H1 (cell line): Measurements from ENCODE around the gene GRIA1. TPM values are rescaled to one million over a fixed set of nuclear protein-coding genes. Genes with fewer than 3 reads are reported as not detected.

Source experiments
- CTCF ChIA-PET: fragments of 300-600 bp; sonication (Branson Sonifier 250); formaldehyde crosslinking; loops from one replicate; lab custom pipeline; 2021; ENCODE audit not compliant: partially characterized antibody; lab: Charles Lee
- POLR2A ChIA-PET: fragments of 300-600 bp; sonication (Branson Sonifier 250); formaldehyde crosslinking; loops from one replicate; lab custom pipeline; 2021; ENCODE audit warnings: inconsistent platforms; ENCODE audit not compliant: partially characterized antibody; lab: Charles Lee
- DNase-seq, 2 experiments: peaks; one replicate each; pipeline versions ENCODE4 v3.0.0 to v3.0.0-alpha.2; 2010 to 2022; ENCODE audit warnings: low spot score in 2 of 2, low read depth in 1 of 2, mixed read lengths in 1 of 2
- FAIRE-seq: peaks from 2 replicates; lab custom pipeline; 2011; peaks lifted over from hg19 to GRCh38; lab: Jason Lieb, UNC
- H2AFZ ChIP-seq: 2 replicates; pipeline ENCODE4 v1.8.1; 2012; ENCODE audit warnings: low read length, inconsistent platforms
- H2AK5ac ChIP-seq: 2 replicates; pipeline ENCODE4 v1.6.1; 2013; ENCODE audit warnings: low read depth, low read length
- H2BK120ac ChIP-seq: replicated peaks from 2 replicates; pipeline ENCODE3; 2013; ENCODE audit warnings: low read depth, low read length, inconsistent platforms
- H2BK12ac ChIP-seq: 2 replicates; pipeline ENCODE4 v1.6.1; 2013; ENCODE audit warnings: low read depth, low read length
- H2BK15ac ChIP-seq: 2 replicates; pipeline ENCODE4 v1.6.1; 2013; ENCODE audit warnings: low read length
- H2BK20ac ChIP-seq: 2 replicates; pipeline ENCODE4 v1.6.1; 2013; ENCODE audit warnings: low read length
- H2BK5ac ChIP-seq: 2 replicates; pipeline ENCODE4 v1.6.1; 2013; ENCODE audit warnings: low read depth, low read length
- H3K14ac ChIP-seq: 2 replicates; pipeline ENCODE4 v1.6.1; 2013; ENCODE audit warnings: inconsistent platforms; ENCODE audit not compliant: insufficient read length
- H3K18ac ChIP-seq: 2 replicates; pipeline ENCODE4 v1.6.1; 2013; ENCODE audit warnings: low read length; ENCODE audit errors: extremely low read depth
- H3K23ac ChIP-seq: 2 replicates; pipeline ENCODE4 v1.6.1; 2013; ENCODE audit warnings: inconsistent platforms; ENCODE audit not compliant: insufficient read length
- H3K23me2 ChIP-seq: 2 replicates; pipeline ENCODE4 v1.6.1; 2013; ENCODE audit warnings: low read depth, low read length
- H3K27ac ChIP-seq: 2 replicates; pipeline ENCODE4 v1.6.1; 2011; ENCODE audit warnings: low read depth, low read length, inconsistent platforms
- H3K27me3 ChIP-seq, 4 experiments: replicated peaks in 1 of 4; 1 replicate in 1 of 4; 2 replicates in 3 of 4; pipeline versions ENCODE4 v1.6.1 to v1.8.1; 2011 to 2013; ENCODE audit warnings: low read length in 3 of 4, mild to moderate bottlenecking in 3 of 4, inconsistent platforms in 2 of 4, mixed read lengths in 2 of 4, moderate library complexity in 1 of 4; ENCODE audit not compliant: control insufficient read depth in 3 of 4, insufficient read depth in 3 of 4; ENCODE audit errors: extremely low read depth in 1 of 4
- H3K36me3 ChIP-seq, 4 experiments: 2 replicates each; pipeline versions ENCODE4 v1.6.1 to v1.8.1; 2011 to 2013; ENCODE audit warnings: mild to moderate bottlenecking in 4 of 4, low read length in 3 of 4, moderate library complexity in 2 of 4, control low read depth in 1 of 4, inconsistent platforms in 1 of 4; ENCODE audit not compliant: insufficient read depth in 4 of 4, control insufficient read depth in 2 of 4
- H3K4ac ChIP-seq: replicated peaks from 2 replicates; pipeline ENCODE3; 2013; ENCODE audit warnings: low read length, low read depth, mixed read lengths, inconsistent platforms; ENCODE audit not compliant: insufficient read length
- H3K4me1 ChIP-seq, 4 experiments: replicated peaks in 1 of 4; 1 replicate in 1 of 4; 2 replicates in 3 of 4; pipeline versions ENCODE4 v1.6.1 to v1.8.1; 2011 to 2013; ENCODE audit warnings: low read length in 3 of 4, inconsistent platforms in 2 of 4, mixed read lengths in 1 of 4; ENCODE audit not compliant: insufficient read depth in 4 of 4, control insufficient read depth in 3 of 4
- H3K4me2 ChIP-seq, 2 experiments: 2 replicates each; pipeline versions ENCODE4 v1.6.1 to v1.8.1; 2011 to 2013; ENCODE audit warnings: low read depth in 2 of 2, low read length in 2 of 2, control low read depth in 1 of 2, inconsistent platforms in 1 of 2, mild to moderate bottlenecking in 1 of 2; ENCODE audit not compliant: insufficient read depth in 1 of 2
- H3K4me3 ChIP-seq, 4 experiments: fragments of 200-600, 300-600 bp in 1 of 4; sonication (generic), shearing (Covaris generic), sonication (Bioruptor Twin) in 1 of 4; 2 replicates each; pipeline versions ENCODE4 v1.5.1 to v1.8.1; 2011 to 2016; ENCODE audit warnings: low read length in 4 of 4, low read depth in 3 of 4, control low read depth in 2 of 4, inconsistent platforms in 2 of 4, mild to moderate bottlenecking in 2 of 4, mixed read lengths in 1 of 4, moderate library complexity in 1 of 4; ENCODE audit not compliant: insufficient read depth in 2 of 4; ENCODE audit errors: extremely low read depth in 1 of 4
- H3K56ac ChIP-seq: replicated peaks from 2 replicates; pipeline ENCODE3; 2013; ENCODE audit warnings: low read depth, mild to moderate bottlenecking, mixed read lengths, low read length, inconsistent platforms; ENCODE audit not compliant: insufficient read length
- H3K79me1 ChIP-seq: 2 replicates; pipeline ENCODE4 v1.6.1; 2013; ENCODE audit warnings: low read depth, low read length, control low read depth
- H3K79me2 ChIP-seq, 2 experiments: 2 replicates each; pipeline versions ENCODE4 v1.6.1 to v1.8.1; 2012 to 2013; ENCODE audit warnings: low read length in 2 of 2, mild to moderate bottlenecking in 2 of 2, inconsistent platforms in 1 of 2; ENCODE audit not compliant: insufficient read depth in 2 of 2, control insufficient read depth in 1 of 2
- H3K9ac ChIP-seq, 4 experiments: replicated peaks in 1 of 4; 1 replicate in 1 of 4; 2 replicates in 3 of 4; pipeline versions ENCODE4 v1.6.1 to v1.8.1; 2011 to 2013; ENCODE audit warnings: low read depth in 3 of 4, low read length in 3 of 4, control low read depth in 2 of 4, mild to moderate bottlenecking in 2 of 4, moderate library complexity in 2 of 4, inconsistent platforms in 1 of 4; ENCODE audit errors: extremely low read depth in 1 of 4
- H3K9me3 ChIP-seq, 2 experiments: 2 replicates each; pipeline versions ENCODE4 v1.6.1 to v1.8.1; 2012 to 2013; ENCODE audit warnings: mild to moderate bottlenecking in 2 of 2, moderate library complexity in 2 of 2, control low read depth in 1 of 2, inconsistent platforms in 1 of 2, low read depth in 1 of 2, low read length in 1 of 2, mixed read lengths in 1 of 2; ENCODE audit not compliant: insufficient read depth in 2 of 2
- H4K20me1 ChIP-seq, 2 experiments: replicated peaks in 1 of 2; 2 replicates each; pipeline versions ENCODE3 to v1.8.1; 2011 to 2013; ENCODE audit warnings: inconsistent platforms in 2 of 2, low read length in 2 of 2, mild to moderate bottlenecking in 1 of 2; ENCODE audit not compliant: insufficient read depth in 2 of 2, control insufficient read depth in 1 of 2
- H4K5ac ChIP-seq: 2 replicates; pipeline ENCODE4 v1.6.1; 2013; ENCODE audit warnings: low read length, low read depth, mixed read lengths, inconsistent platforms; ENCODE audit not compliant: insufficient read length
- H4K8ac ChIP-seq: 2 replicates; pipeline ENCODE4 v1.8.0; 2013; ENCODE audit warnings: mild to moderate bottlenecking, moderate library complexity, low read length, inconsistent platforms; ENCODE audit not compliant: insufficient read depth; ENCODE audit errors: extremely low read depth
- H4K91ac ChIP-seq: replicated peaks from 2 replicates; pipeline ENCODE3; 2013; ENCODE audit warnings: low read length, mixed read lengths, inconsistent platforms; ENCODE audit not compliant: insufficient read length
- ASH2L ChIP-seq: fragments of 200-600, 300-600 bp; sonication (generic); IDR thresholded peaks from one replicate; pipeline ENCODE4 v1.7.1; 2017; ENCODE audit warnings: low read length
- CTBP2 ChIP-seq: IDR thresholded peaks from 2 replicates; pipeline ENCODE4 v1.7.0; 2011; ENCODE audit warnings: borderline replicate concordance, mild to moderate bottlenecking, moderate library complexity, mixed read lengths, low read length; ENCODE audit not compliant: insufficient read depth, insufficient read length
- JUND ChIP-seq: IDR thresholded peaks from 2 replicates; pipeline ENCODE4 v1.6.1; 2011; ENCODE audit warnings: mild to moderate bottlenecking, improper control_type of control experiment, low read length
- SP2 ChIP-seq: IDR thresholded peaks from 2 replicates; pipeline ENCODE4 v1.6.1; 2012; ENCODE audit warnings: mild to moderate bottlenecking, low read length, inconsistent platforms
- TAF1 ChIP-seq: IDR thresholded peaks from 2 replicates; pipeline ENCODE4 v1.6.1; 2011; ENCODE audit warnings: mild to moderate bottlenecking, low read depth, low read length
- WGBS, 2 experiments: shearing (Covaris generic) in 1 of 2; methylation state at CpG; one replicate each; pipeline versions ENCODE4 v1.1.6 to v1.1.7; 2013 to 2015; ENCODE audit warnings: low lambda C conversion rate in 2 of 2, mixed read lengths in 2 of 2, inconsistent platforms in 1 of 2, low coverage in 1 of 2, missing lambda C conversion rate in 1 of 2; ENCODE audit not compliant: insufficient replicate concordance in 2 of 2, insufficient coverage in 1 of 2, insufficient read length in 1 of 2; ENCODE audit errors: extremely low coverage in 1 of 2, missing lambda C conversion rate in 1 of 2; 5-methylcytosine and 5-hydroxymethylcytosine counted together
- polyA plus RNA-seq, 7 experiments: library from polyadenylated mRNA; depleted of rRNA in 3 of 7; stranded (reverse) in 5 of 7; unstranded in 2 of 7; fragments of >200 nt in 5 of 7; fragments of 200-250 nt in 2 of 7; gene quantifications; 1 replicate in 5 of 7; 2 replicates in 1 of 7; 4 replicates in 1 of 7; pipeline versions ENCODE4 v1.2.1 to v1.2.3, GENCODE V29; 2011 to 2013; ENCODE audit warnings: missing spikeins in 2 of 7, mixed read lengths in 2 of 7
- total RNA-seq: library from RNA; stranded (reverse); fragmentation: NEBNext Ultra II Directional; extraction: Animal tissue kit (Norgen Biotek cat#: 25700); gene quantifications from 2 replicates; pipeline ENCODE4 v1.2.1, GENCODE V29; 2021

GRIA1 gene
- total and polyA plus RNA-seq, 2 of the 8 experiments (the other 6 are each of a cell fraction or from before 2014, with no cell fraction given), result 0.97 to 2.5 TPM

DNA sequence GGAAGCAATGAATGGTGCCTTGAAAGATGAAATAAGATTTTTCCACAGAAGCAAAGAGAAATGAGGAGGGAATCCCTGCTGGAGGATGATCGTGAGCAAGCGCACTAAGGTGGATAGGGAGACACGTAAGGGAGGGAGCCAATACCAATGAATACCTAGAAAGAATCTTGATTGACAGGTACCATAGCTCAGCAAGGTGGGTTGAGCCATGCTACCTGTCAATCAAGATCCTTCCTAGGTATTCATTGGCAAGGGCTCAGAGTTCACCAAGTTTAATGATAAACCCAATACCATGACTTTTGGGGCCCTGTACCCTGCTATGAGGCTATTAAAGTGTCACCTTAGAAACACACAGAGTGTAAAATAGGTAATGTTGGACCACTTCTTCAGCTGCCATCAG is 226.8 kb downstream of the GRIA1 start:
- Histone ChIP-seq H3K4me2 (no peak overlapping the region), H3K9me3 (0 out of 4 replicates have a peak, but pooled peaks cover 0 to under 1% of the 10 kb centered on the region in 2 experiments), H3K27me3 (no peaks in the 10 kb centered on the region), H3K27ac (no peak overlapping the region), H3K79me2 (no peaks in the 10 kb centered on the region), H3K14ac (no peak overlapping the region), H3K18ac (no peak overlapping the region), H3K36me3 (no peaks in the 10 kb centered on the region), H3K79me1 (no peaks in the 10 kb centered on the region), H2BK5ac (no peak overlapping the region), H3K23me2 (no peaks in the 10 kb centered on the region), H3K23ac (no peak overlapping the region), H2AFZ (no peak overlapping the region), H3K4me1 (no peaks in the 10 kb centered on the region), H2BK12ac (no peak overlapping the region), H4K5ac (no peak overlapping the region), H2BK20ac (no peak overlapping the region), H2AK5ac (no peak overlapping the region), H4K20me1 (no peaks in the 10 kb centered on the region), H3K4ac (no peak overlapping the region), H2BK120ac (no peak overlapping the region), H4K8ac (no peak overlapping the region), H3K56ac (no peak overlapping the region), H3K9ac (no peak overlapping the region), H2BK15ac (no peak overlapping the region), H4K91ac (no peak overlapping the region), H3K4me3 (no peak overlapping the region)
- TF ChIP-seq SP2, result no peak
- no peak for TF ChIP-seq ASH2L
- no peak for TF ChIP-seq TAF1
- no peak for TF ChIP-seq JUND
- no peak for TF ChIP-seq CTBP2
- DNase-seq, result no peak
- ChIA-PET CTCF (interaction anchor here (1.2 kb wide), 1 partner anchor 248 kb away, joined by 6 read pairs; no protein-coding TSS in a partner anchor), POLR2A (no interaction called here)
- WGBS, 2 experiments, result 100% methylated on average over 3 of the region's 3 CpGs; no CpG with 5 or more reads in 1 of the 2 experiments
- FAIRE-seq, result no peak
